ENCODE measurements around the gene ZNF862. TPM values are rescaled to one million over a fixed set of nuclear protein-coding genes. Genes with fewer than 3 reads are reported as not detected.

ZNF862 gene
- total RNA-seq, 1 experiment from 2014 or later = 3.6 TPM

DNA sequence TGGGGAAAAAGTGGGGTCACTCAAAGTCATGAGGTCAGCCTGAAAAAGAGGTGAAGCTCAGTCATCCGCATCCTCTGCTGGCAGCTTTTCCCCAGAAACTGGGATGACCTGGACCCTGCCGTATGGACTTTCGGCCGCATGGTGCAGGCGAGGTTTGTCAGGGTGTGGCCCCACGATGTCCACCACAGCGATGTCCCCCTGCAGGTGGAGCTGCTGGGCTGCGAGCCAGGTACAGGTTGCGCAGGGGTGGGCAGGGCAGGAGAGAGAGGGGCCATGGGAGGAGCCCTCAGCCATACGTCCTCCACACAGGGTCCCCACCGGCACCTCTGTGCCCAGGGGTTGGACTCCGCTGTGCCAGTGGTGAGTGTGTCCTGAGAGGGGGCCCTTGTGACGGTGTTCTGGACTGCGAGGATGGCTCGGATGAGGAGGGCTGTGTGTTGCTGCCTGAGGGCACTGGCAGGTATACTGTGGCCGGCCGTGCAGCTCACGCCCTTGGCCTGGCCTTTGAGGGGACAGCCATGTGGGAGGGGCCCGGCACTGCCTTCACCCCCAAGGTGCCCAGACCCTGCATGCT, 41.8 kb upstream of the ZNF862 start:
- Mint-ChIP-seq H3K27me3 (ENCODE audit: low read depth) (peaks cover 11% of the 10 kb centered on the region), H3K4me3 (no peak overlapping the region), H3K27ac (no peak overlapping the region), H3K36me3 (no peaks in the 10 kb centered on the region), H3K4me1 (no peaks in the 10 kb centered on the region), H3K9me3 (no peaks in the 10 kb centered on the region)
- POLR2A ChIA-PET = no interaction called here
- CTCF ChIA-PET = interaction anchor here (0.7 to 5.0 kb wide), 10 partner anchors 7 to 172 kb away, joined by 3 to 43 read pairs (median 5); partner anchors contain the start of gene ZNF862
- DNase-seq (ENCODE audit: low spot score) (peak; percentile 59), ATAC-seq (peak; percentile 53)
- TF ChIP-seq CREB1 (CRISPR knock-in tag; IDR thresholded peaks at IDR 0.05) (no peak), ZNF232 (CRISPR knock-in tag; IDR thresholded peaks at IDR 0.05) (no peak)
- TF ChIP-seq, protein P1, sequence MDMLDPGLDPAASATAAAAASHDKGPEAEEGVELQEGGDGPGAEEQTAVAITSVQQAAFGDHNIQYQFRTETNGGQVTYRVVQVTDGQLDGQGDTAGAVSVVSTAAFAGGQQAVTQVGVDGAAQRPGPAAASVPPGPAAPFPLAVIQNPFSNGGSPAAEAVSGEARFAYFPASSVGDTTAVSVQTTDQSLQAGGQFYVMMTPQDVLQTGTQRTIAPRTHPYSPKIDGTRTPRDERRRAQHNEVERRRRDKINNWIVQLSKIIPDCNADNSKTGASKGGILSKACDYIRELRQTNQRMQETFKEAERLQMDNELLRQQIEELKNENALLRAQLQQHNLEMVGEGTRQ (CRISPR knock-in tag; IDR thresholded peaks at IDR 0.05) = no peak

DNA sequence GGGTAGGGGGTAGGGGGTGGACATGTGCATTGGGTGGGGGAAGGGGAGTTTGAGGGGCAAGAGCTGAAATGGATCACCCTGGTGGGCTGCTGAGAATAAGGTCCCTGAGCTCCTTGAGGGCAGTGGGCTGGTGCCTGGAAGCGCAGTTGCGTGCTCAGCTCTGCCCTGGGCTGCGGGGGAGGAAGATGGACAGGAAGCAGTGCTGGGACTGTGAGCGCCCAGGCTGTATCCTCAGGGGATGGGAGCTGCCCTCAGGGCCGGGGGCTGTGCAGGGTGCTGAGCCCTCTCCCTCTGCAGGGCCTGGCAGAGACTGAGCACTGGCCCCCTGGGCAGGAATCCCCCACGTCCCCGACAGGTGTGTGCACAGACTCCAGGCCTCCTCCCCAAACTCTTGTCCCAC, 40.4 kb upstream of the ZNF862 start:
- CTCF ChIA-PET = interaction anchor here (1.2 to 5.0 kb wide), 5 partner anchors 8 to 135 kb away, joined by 4 to 43 read pairs (median 22); no protein-coding TSS in a partner anchor
- Mint-ChIP-seq H3K27me3 (ENCODE audit: low read depth) (peaks cover 6% of the 10 kb centered on the region; the same call in 1 of the 2 replicates), H3K27ac (no peak overlapping the region), H3K4me3 (no peak overlapping the region), H3K9me3 (no peaks in the 10 kb centered on the region), H3K4me1 (no peaks in the 10 kb centered on the region), H3K36me3 (no peaks in the 10 kb centered on the region)
- DNase-seq (ENCODE audit: low spot score) = no peak
- TF ChIP-seq, protein P2, sequence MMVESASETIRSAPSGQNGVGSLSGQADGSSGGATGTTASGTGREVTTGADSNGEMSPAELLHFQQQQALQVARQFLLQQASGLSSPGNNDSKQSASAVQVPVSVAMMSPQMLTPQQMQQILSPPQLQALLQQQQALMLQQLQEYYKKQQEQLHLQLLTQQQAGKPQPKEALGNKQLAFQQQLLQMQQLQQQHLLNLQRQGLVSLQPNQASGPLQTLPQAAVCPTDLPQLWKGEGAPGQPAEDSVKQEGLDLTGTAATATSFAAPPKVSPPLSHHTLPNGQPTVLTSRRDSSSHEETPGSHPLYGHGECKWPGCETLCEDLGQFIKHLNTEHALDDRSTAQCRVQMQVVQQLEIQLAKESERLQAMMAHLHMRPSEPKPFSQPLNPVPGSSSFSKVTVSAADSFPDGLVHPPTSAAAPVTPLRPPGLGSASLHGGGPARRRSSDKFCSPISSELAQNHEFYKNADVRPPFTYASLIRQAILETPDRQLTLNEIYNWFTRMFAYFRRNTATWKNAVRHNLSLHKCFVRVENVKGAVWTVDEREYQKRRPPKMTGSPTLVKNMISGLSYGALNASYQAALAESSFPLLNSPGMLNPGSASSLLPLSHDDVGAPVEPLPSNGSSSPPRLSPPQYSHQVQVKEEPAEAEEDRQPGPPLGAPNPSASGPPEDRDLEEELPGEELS (CRISPR knock-in tag; IDR thresholded peaks at IDR 0.05) = no peak
- no peak for ATAC-seq
- POLR2A ChIA-PET = no interaction called here

DNA sequence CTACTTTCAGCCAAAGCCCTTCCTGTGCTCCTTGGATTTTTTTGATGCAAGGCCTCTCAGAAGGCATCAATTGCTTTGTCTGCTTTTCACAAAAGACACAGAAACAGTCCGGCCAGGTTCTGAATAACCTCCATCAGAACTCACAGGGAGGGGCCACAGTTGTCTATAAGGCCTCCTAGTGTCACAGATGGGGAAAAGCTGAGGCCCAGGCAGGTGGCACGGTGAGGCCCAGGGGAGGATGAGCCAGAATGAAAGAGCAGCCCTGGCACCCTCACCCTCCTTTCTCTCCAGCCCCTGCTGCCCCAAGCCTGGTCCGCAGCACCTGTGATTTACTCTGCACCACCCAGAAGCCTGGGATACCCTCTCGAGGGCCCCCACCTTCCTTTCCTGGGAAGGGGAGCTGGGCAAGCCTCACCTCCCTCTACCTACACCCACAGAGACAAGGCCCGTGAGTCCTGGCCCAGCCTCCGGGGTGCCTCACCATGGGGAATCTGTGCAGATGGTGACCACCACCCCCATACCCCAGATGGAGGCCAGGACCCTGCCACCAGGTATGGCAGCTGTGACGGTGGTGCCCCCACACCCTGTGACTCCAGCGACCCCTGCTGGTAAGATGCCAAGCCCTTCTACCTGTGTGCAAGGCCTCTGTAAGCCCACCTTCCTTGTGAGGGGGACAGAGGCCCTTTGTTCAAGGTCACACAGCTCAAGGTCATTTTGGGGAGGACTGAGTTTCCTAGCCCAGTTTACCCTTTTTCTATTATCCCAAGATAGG, 38.6 kb upstream of the ZNF862 start:
- no peaks in the 10 kb centered on the region for H3K4me1 Mint-ChIP-seq
- no peaks in the 10 kb centered on the region for H3K27me3 Mint-ChIP-seq (ENCODE audit: low read depth)
- POLR2A ChIA-PET = no interaction called here
- CTCF ChIA-PET = interaction anchor here (0.6 to 5.0 kb wide), 28 partner anchors 8 to 517 kb away, joined by 3 to 43 read pairs (median 6); partner anchors contain the start of genes ZNF467 and ZNF862
- ATAC-seq = peak; percentile 80
- no peaks in the 10 kb centered on the region for H3K9me3 Mint-ChIP-seq
- peak; percentile 83 for DNase-seq (ENCODE audit: low spot score)
- TF ChIP-seq, protein P3, sequence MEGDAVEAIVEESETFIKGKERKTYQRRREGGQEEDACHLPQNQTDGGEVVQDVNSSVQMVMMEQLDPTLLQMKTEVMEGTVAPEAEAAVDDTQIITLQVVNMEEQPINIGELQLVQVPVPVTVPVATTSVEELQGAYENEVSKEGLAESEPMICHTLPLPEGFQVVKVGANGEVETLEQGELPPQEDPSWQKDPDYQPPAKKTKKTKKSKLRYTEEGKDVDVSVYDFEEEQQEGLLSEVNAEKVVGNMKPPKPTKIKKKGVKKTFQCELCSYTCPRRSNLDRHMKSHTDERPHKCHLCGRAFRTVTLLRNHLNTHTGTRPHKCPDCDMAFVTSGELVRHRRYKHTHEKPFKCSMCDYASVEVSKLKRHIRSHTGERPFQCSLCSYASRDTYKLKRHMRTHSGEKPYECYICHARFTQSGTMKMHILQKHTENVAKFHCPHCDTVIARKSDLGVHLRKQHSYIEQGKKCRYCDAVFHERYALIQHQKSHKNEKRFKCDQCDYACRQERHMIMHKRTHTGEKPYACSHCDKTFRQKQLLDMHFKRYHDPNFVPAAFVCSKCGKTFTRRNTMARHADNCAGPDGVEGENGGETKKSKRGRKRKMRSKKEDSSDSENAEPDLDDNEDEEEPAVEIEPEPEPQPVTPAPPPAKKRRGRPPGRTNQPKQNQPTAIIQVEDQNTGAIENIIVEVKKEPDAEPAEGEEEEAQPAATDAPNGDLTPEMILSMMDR (IDR thresholded peaks at IDR 0.05) = peak; percentile 67
- TF ChIP-seq ATF1 (CRISPR knock-in tag; IDR thresholded peaks at IDR 0.05) (no peak), ZNF232 (CRISPR knock-in tag; IDR thresholded peaks at IDR 0.05) (no peak), ESRRA (CRISPR knock-in tag; IDR thresholded peaks at IDR 0.05; ENCODE audit: borderline replicate concordance) (peak; percentile 97)
- TF ChIP-seq, protein P1 (CRISPR knock-in tag; IDR thresholded peaks at IDR 0.05) = no peak
- no peak overlapping the region for H3K27ac Mint-ChIP-seq
- H3K4me3 Mint-ChIP-seq = no peak overlapping the region
- no peaks in the 10 kb centered on the region for H3K36me3 Mint-ChIP-seq

DNA sequence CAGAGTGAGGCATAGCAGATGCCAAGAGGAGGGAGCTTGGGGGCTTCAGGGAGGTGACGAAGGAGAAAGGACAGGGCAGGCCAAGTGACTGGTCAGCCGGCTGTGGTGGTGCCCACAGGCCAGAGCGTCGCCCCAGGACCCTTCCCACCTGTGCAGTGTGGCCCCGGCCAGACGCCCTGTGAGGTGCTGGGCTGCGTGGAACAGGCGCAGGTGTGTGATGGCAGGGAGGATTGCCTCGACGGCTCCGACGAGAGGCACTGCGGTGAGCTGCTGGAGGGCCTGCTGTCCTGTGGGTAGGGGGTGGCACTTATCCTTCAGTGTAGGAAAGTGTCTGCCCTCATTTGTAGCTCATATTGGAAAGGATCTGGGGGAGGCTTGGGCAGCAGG, 38.0 kb upstream of the ZNF862 start:
- no peak for ATAC-seq
- Mint-ChIP-seq H3K36me3 (no peaks in the 10 kb centered on the region), H3K4me1 (no peaks in the 10 kb centered on the region), H3K9me3 (no peaks in the 10 kb centered on the region), H3K4me3 (no peak overlapping the region), H3K27ac (no peak overlapping the region), H3K27me3 (ENCODE audit: low read depth) (no peaks in the 10 kb centered on the region)
- no peak for TF ChIP-seq RORB (CRISPR knock-in tag; IDR thresholded peaks at IDR 0.05)
- TF ChIP-seq, protein P4, sequence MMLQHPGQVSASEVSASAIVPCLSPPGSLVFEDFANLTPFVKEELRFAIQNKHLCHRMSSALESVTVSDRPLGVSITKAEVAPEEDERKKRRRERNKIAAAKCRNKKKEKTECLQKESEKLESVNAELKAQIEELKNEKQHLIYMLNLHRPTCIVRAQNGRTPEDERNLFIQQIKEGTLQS (CRISPR knock-in tag; conservative IDR thresholded peaks at IDR 0.05) = no peak
- TF ChIP-seq JUN (CRISPR knock-in tag; IDR thresholded peaks at IDR 0.05) = no peak
- POLR2A ChIA-PET = no interaction called here
- CTCF ChIA-PET = interaction anchor here (0.6 to 5.0 kb wide), 26 partner anchors 7 to 516 kb away, joined by 3 to 43 read pairs (median 6); partner anchors contain the start of genes ZNF467 and ZNF862
- DNase-seq (ENCODE audit: low spot score) = no peak
